ENCODE measurements around the gene STRC. TPM values are rescaled to one million over a fixed set of nuclear protein-coding genes. Genes with fewer than 3 reads are reported as not detected.
"Not testable (repeated sequence)": the region's sequence is repeated elsewhere in the genome, so short reads cannot be mapped to it uniquely, and the experiment has no call there.

The STRC gene
- total RNA-seq, 4 donors from 2014 or later = 0.03 to 1.1 TPM; not detected in 2

DNA sequence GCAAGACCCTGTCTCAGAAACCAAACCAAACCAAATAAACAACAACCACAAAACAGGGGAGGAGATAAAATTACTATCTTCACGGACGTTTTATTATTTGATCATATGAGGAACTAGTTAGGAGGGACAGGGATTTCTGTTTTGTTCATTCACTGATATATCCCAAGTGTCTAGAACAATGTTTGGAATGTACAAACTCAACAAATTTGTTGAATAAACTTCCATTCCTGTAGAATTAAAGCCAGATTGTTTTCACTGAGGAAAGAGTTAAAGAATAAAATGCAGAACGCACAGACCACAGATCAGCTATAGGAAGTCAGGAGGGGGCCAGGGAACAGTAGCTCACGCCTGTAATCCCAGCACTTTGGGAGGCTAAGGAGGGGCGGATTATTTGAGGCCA lies 6.5 kb upstream of the STRC start:
- no peak overlapping the region for H3K27ac ChIP-seq
- H3K9me3 ChIP-seq = no peaks in the 10 kb centered on the region
- H3K36me3 ChIP-seq = no peaks in the 10 kb centered on the region
- intact Hi-C loops (cut with DNase I) = no loop called here
- no peak overlapping the region for H3K4me3 ChIP-seq
- WGBS, 2 donors = 20 to 22% methylated on average over 5 of the region's 5 CpGs
- TF ChIP-seq, protein P1, sequence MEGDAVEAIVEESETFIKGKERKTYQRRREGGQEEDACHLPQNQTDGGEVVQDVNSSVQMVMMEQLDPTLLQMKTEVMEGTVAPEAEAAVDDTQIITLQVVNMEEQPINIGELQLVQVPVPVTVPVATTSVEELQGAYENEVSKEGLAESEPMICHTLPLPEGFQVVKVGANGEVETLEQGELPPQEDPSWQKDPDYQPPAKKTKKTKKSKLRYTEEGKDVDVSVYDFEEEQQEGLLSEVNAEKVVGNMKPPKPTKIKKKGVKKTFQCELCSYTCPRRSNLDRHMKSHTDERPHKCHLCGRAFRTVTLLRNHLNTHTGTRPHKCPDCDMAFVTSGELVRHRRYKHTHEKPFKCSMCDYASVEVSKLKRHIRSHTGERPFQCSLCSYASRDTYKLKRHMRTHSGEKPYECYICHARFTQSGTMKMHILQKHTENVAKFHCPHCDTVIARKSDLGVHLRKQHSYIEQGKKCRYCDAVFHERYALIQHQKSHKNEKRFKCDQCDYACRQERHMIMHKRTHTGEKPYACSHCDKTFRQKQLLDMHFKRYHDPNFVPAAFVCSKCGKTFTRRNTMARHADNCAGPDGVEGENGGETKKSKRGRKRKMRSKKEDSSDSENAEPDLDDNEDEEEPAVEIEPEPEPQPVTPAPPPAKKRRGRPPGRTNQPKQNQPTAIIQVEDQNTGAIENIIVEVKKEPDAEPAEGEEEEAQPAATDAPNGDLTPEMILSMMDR (IDR thresholded peaks at IDR 0.05) = no peak
- TF ChIP-seq POLR2A (IDR thresholded peaks at IDR 0.05) = no peak
- no peaks in the 10 kb centered on the region for H3K4me1 ChIP-seq
- peaks cover 0 to 38% (median 0%) of the 10 kb centered on the region in 4 donors for H3K27me3 ChIP-seq
- no peak for DNase-seq

- H3K27ac ChIP-seq; H3K9me3 ChIP-seq; H3K4me1 ChIP-seq; intact Hi-C loops (cut with DNase I); H3K36me3 ChIP-seq; DNase-seq; H3K4me3 ChIP-seq: not testable (repeated sequence)
- 61 to 71% methylated on average over 2 to 6 of the region's 7 CpGs for WGBS, 2 donors
- peaks cover 0 to 47% (median 0%) of the 10 kb centered on the region in 4 donors for H3K27me3 ChIP-seq
Observed at GRCh38 chr15:43622068-43622799, 3.6 kb upstream of the STRC start.

GRCh38 chr15:43617750-43618149 lies 850 bp downstream of the STRC start:
- H3K27ac ChIP-seq; H3K9me3 ChIP-seq; H3K4me3 ChIP-seq; H3K36me3 ChIP-seq; DNase-seq; H3K4me1 ChIP-seq; intact Hi-C loops (cut with DNase I): not testable (repeated sequence)
- WGBS, 2 donors = no CpG with 5 or more reads among the region's 8 CpGs
- H3K27me3 ChIP-seq = peaks cover 0 to 17% (median 0%) of the 10 kb centered on the region in 4 donors

DNA sequence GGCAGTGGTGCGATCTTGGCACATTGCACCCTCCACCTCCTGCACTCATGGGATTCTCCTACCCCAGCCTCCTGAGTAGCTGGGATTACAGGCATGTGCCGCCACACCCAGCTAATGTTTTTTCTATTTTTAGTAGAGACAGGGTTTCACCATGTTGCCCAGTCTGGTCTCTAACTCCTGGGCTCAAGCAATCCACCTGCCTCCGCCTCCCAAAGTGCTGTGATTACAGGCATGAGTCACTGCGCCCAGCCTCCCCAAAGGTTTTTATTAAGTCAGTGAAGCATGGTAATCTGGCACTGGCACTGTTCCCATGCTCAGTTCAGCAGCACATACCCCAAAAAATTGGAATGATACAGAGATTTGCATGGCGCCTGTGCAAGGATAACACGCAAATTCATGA lies 16.4 kb downstream of the STRC start:
- H3K4me1 ChIP-seq; H3K9me3 ChIP-seq; intact Hi-C loops (cut with DNase I); DNase-seq; H3K27me3 ChIP-seq; H3K4me3 ChIP-seq; H3K27ac ChIP-seq: not testable (repeated sequence)
- peaks cover 0 to 13% (median 0%) of the 10 kb centered on the region in 3 donors for H3K36me3 ChIP-seq
- whole genome bisulfite sequencing, 2 donors = 37 to 64% methylated on average over 6 of the region's 6 CpGs

- H3K4me3 ChIP-seq; H3K4me1 ChIP-seq; DNase-seq; H3K27me3 ChIP-seq; H3K9me3 ChIP-seq; H3K27ac ChIP-seq; intact Hi-C loops (cut with DNase I): not testable (repeated sequence)
- no CpG with 5 or more reads among the region's 2 CpGs for WGBS, 2 donors
- H3K36me3 ChIP-seq = peaks cover 0 to 17% (median 0%) of the 10 kb centered on the region in 3 donors
Observed at GRCh38 chr15:43600200-43600599, 18.4 kb downstream of the STRC start.

DNA sequence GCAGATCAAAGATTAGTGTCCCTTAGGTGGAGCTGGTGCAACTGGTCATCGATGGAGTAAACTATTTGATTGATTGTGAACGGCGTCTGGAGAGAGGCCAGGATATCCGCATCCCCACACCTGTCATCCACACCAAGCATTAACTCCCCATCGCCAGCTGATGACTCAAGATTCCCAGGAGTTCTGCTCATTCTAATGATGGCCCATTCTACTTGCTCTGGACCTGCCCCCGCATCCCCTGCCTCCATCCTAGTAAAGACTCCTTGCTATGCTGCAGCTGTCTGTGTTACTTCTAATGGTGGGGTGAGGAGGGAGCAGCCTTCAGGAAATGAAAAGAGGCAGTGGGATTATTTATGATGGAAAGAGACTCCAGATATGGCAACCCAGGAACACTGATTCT lies 19.5 kb downstream of the STRC start:
- H3K4me3 ChIP-seq; H3K4me1 ChIP-seq; H3K27ac ChIP-seq; H3K9me3 ChIP-seq; H3K27me3 ChIP-seq; intact Hi-C loops (cut with DNase I); DNase-seq: not testable (repeated sequence)
- WGBS, 2 donors = 84 to 90% methylated on average over 4 to 6 of the region's 6 CpGs
- H3K36me3 ChIP-seq = peaks cover 0 to 17% (median 0%) of the 10 kb centered on the region in 3 donors

- H3K27me3 ChIP-seq; intact Hi-C loops (cut with DNase I); DNase-seq; H3K9me3 ChIP-seq; H3K27ac ChIP-seq; H3K4me1 ChIP-seq; H3K4me3 ChIP-seq: not testable (repeated sequence)
- H3K36me3 ChIP-seq = peaks cover 0 to 11% (median 0%) of the 10 kb centered on the region in 3 donors
- WGBS, 2 donors = no CpG with 5 or more reads among the region's 43 CpGs
Observed at GRCh38 chr15:43593328-43594190, 25.0 kb downstream of the STRC start, which contains the start of gene CKMT1B. Gene CKMT1B (plus strand): TSS chr15:43594027. CDS start chr15:43594219, 192 bp downstream.

- H3K27ac ChIP-seq; H3K27me3 ChIP-seq; H3K9me3 ChIP-seq; H3K4me1 ChIP-seq; intact Hi-C loops (cut with DNase I); H3K4me3 ChIP-seq; DNase-seq: not testable (repeated sequence)
- 0% methylated on average over 2 of the region's 8 CpGs; no CpG with 5 or more reads in 1 of the 2 donors for WGBS, 2 donors
- H3K36me3 ChIP-seq = peaks cover 0 to 10% (median 0%) of the 10 kb centered on the region in 3 donors
Observed at GRCh38 chr15:43592841-43593240, 25.8 kb downstream of the STRC start.

DNA sequence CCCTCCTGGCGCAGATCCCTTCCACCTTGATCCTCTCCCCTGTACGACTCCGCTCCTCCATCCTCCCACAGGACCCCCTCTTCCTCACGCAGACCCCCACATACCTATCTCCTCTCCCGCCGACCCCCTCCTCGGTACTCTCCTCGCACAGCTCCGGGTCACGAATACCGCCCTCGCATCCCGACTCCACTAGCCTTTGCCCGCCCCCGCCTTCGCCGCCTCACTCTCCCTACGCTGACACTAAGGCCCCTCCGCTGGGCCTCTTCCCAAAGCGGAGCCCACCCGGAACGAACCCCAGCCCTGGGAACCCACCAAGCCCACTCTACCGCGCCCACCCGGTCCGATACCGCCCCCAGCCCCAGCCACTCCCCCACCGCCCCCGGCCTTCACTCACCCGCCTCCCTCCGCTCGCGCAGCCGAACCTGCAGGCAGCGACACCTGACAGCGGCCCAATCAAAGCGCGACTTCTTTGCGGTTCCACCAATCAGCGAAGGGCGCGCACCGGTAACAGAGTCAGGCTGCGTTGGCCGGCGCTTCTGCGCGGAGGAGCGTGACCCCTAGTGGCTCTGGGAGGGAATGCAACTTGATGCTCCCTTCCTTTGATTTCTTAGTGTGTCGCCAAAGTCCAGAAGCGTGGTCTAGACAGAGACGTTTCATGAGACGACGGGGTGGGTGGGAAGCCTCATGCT lies 28.7 kb downstream of the STRC start, which contains the start of gene PPIP5K1:
PPIP5K1 (minus strand) TSS at position 431 of the 689 bp plus-strand sequence. CDS start 5,704 bp downstream, outside the sequence.
- H3K4me3 ChIP-seq; H3K27me3 ChIP-seq; H3K36me3 ChIP-seq; H3K4me1 ChIP-seq; H3K9me3 ChIP-seq; DNase-seq; intact Hi-C loops (cut with DNase I); H3K27ac ChIP-seq: not testable (repeated sequence)
- WGBS, 2 donors = no CpG with 5 or more reads among the region's 54 CpGs

- H3K4me1 ChIP-seq; H3K9me3 ChIP-seq; H3K36me3 ChIP-seq; H3K27me3 ChIP-seq; intact Hi-C loops (cut with DNase I); H3K27ac ChIP-seq; H3K4me3 ChIP-seq; DNase-seq: not testable (repeated sequence)
- no CpG with 5 or more reads among the region's 1 CpG for WGBS, 2 donors
Observed at GRCh38 chr15:43574607-43575006, 44.0 kb downstream of the STRC start.

DNA sequence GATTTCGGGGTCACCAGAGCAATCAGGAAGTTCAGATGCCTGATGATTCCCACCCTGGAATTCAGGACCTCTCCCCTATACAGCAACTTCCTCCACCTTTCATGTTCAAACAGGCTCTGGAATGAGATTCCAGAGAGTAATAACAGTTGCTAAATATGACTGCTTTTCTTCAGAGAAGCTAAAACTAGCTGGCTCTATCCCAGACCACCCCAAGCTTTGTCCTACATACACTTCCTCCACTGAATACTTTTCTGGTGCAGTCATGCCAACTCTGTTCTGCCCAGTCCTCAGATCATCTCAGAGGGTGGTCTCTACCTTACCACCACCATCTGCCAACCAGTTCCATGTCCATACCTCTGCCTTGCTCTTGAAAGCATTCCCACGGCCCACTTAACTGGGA lies 52.0 kb downstream of the STRC start:
- H3K36me3 ChIP-seq; DNase-seq; intact Hi-C loops (cut with DNase I); H3K27ac ChIP-seq; H3K9me3 ChIP-seq; H3K4me3 ChIP-seq; H3K27me3 ChIP-seq; H3K4me1 ChIP-seq: not testable (repeated sequence)
- no CpG with 5 or more reads among the region's 2 CpGs for WGBS, 2 donors

All from esophagus squamous epithelium (tissue), 5 donors.